Lower lobe of right lung (tissue), 2 donors: Measurements from ENCODE around the gene NOS1AP. TPM values are rescaled to one million over a fixed set of nuclear protein-coding genes. Genes with fewer than 3 reads are reported as not detected.

ENCODE experiments used
- ATAC-seq, 2 donors: fragments of 200-7000 bp; cut with Tn5 transposase; one replicate each; pipeline ENCODE4 v1.9.1; 2020 to 2022; ENCODE audit warnings: mild to moderate bottlenecking in 2 of 2, moderate library complexity in 2 of 2
- DNase-seq: peaks from one replicate; pipeline ENCODE4 v3.0.0-alpha.2; 2020
- H3K27ac ChIP-seq: fragments of 200-600 bp; one replicate; pipeline ENCODE4 v1.8.0; 2022
- H3K27me3 ChIP-seq: fragments of 200-600 bp; one replicate; pipeline ENCODE4 v1.8.0; 2022; ENCODE audit warnings: low read depth
- H3K36me3 ChIP-seq: fragments of 200-600 bp; one replicate; pipeline ENCODE4 v1.8.0; 2022; ENCODE audit warnings: mild to moderate bottlenecking
- H3K4me1 ChIP-seq: fragments of 200-600 bp; one replicate; pipeline ENCODE4 v1.8.0; 2022
- H3K4me3 ChIP-seq: fragments of 200-600 bp; one replicate; pipeline ENCODE4 v1.8.0; 2022; ENCODE audit warnings: mild to moderate bottlenecking
- H3K9me3 ChIP-seq: fragments of 200-600 bp; one replicate; pipeline ENCODE4 v1.8.0; 2022
- CTCF ChIP-seq: fragments of 200-600 bp; IDR thresholded peaks from one replicate; pipeline ENCODE4 v1.8.0; 2022; ENCODE audit warnings: antibody characterized with exemption, mild to moderate bottlenecking
- intact Hi-C: fragments of 100-400 bp; cut with DNase I; formaldehyde crosslinking; loops from one replicate; pipeline ENCODE4 v1.11.0; 2022
- total RNA-seq: library from RNA; stranded (reverse); fragmentation: NEBNext Ultra II Directional; extraction: Animal tissue kit (Norgen Biotek cat#: 25700); gene quantifications from one replicate; pipeline ENCODE4 v1.2.1, GENCODE V29; 2021
- donor health status: DM: no; HTN: yes; CAD: no; lungs with severe emphysema.

NOS1AP gene
- total RNA-seq, 1 donor from 2014 or later, result 3.6 TPM

- H3K9me3 ChIP-seq, result no peaks in the 10 kb centered on the region
- intact Hi-C loops, result no loop called here
- no peak overlapping the region for H3K4me3 ChIP-seq
- H3K36me3 ChIP-seq, result no peaks in the 10 kb centered on the region
- peak overlapping the region; percentile 21 for H3K27ac ChIP-seq
- DNase-seq (no peak), ATAC-seq (no peak)
- no peak for TF ChIP-seq CTCF
- peaks cover 5% of the 10 kb centered on the region for H3K4me1 ChIP-seq
- no peaks in the 10 kb centered on the region for H3K27me3 ChIP-seq
Observed at GRCh38 chr1:162219461-162219860, 150.0 kb downstream of the NOS1AP start.

GRCh38 chr1:162220009-162220539, 150.6 kb downstream of the NOS1AP start:
- no peak for ATAC-seq
- DNase-seq, result no peak
- TF ChIP-seq CTCF, result no peak
- intact Hi-C loops, result no loop called here
- no peak overlapping the region for H3K27ac ChIP-seq
- H3K36me3 ChIP-seq, result no peaks in the 10 kb centered on the region
- H3K9me3 ChIP-seq, result no peaks in the 10 kb centered on the region
- H3K27me3 ChIP-seq, result no peaks in the 10 kb centered on the region
- H3K4me1 ChIP-seq, result peaks cover 5% of the 10 kb centered on the region
- no peak overlapping the region for H3K4me3 ChIP-seq

GRCh38 chr1:162222014-162222413, 152.5 kb downstream of the NOS1AP start:
- no peak overlapping the region for H3K4me3 ChIP-seq
- no peak for ATAC-seq
- no peak overlapping the region for H3K27ac ChIP-seq
- H3K36me3 ChIP-seq, result no peaks in the 10 kb centered on the region
- no peaks in the 10 kb centered on the region for H3K9me3 ChIP-seq
- intact Hi-C loops, result no loop called here
- no peak for DNase-seq
- no peak for TF ChIP-seq CTCF
- no peaks in the 10 kb centered on the region for H3K27me3 ChIP-seq
- H3K4me1 ChIP-seq, result peaks cover 5% of the 10 kb centered on the region

GRCh38 chr1:162222730-162223129, 153.2 kb downstream of the NOS1AP start:
- no peak overlapping the region for H3K27ac ChIP-seq
- intact Hi-C loops, result no loop called here

GRCh38 chr1:162223488-162223887, 154.0 kb downstream of the NOS1AP start:
- TF ChIP-seq CTCF, result no peak
- Histone ChIP-seq H3K4me1 (no peaks in the 10 kb centered on the region), H3K4me3 (no peak overlapping the region), H3K36me3 (no peaks in the 10 kb centered on the region), H3K27ac (no peak overlapping the region), H3K9me3 (no peaks in the 10 kb centered on the region), H3K27me3 (no peaks in the 10 kb centered on the region)
- intact Hi-C loops, result no loop called here
- DNase-seq, result no peak
- ATAC-seq, result no peak

More at GRCh38 chr1:162222730-162223129, 153.2 kb downstream of the NOS1AP start:
- DNase-seq (no peak), ATAC-seq (no peak)
- TF ChIP-seq CTCF, result no peak
- no peaks in the 10 kb centered on the region for H3K9me3 ChIP-seq
- H3K36me3 ChIP-seq, result no peaks in the 10 kb centered on the region
- H3K4me3 ChIP-seq, result no peak overlapping the region
- H3K27me3 ChIP-seq, result no peaks in the 10 kb centered on the region
- H3K4me1 ChIP-seq, result peaks cover 5% of the 10 kb centered on the region

GRCh38 chr1:162224267-162224666, 154.8 kb downstream of the NOS1AP start:
- Histone ChIP-seq H3K4me3 (no peak overlapping the region), H3K27me3 (no peaks in the 10 kb centered on the region), H3K9me3 (no peaks in the 10 kb centered on the region), H3K27ac (no peak overlapping the region), H3K36me3 (no peaks in the 10 kb centered on the region), H3K4me1 (peaks cover 1% of the 10 kb centered on the region)
- ATAC-seq (no peak), DNase-seq (no peak)
- no peak for TF ChIP-seq CTCF
- intact Hi-C loops, result no loop called here
